ENCODE measurements around the gene DISC1. TPM values are rescaled to one million over a fixed set of nuclear protein-coding genes. Genes with fewer than 3 reads are reported as not detected.

The DISC1 gene
- total RNA-seq, 1 donor from 2014 or later, result 5.2 TPM

DNA sequence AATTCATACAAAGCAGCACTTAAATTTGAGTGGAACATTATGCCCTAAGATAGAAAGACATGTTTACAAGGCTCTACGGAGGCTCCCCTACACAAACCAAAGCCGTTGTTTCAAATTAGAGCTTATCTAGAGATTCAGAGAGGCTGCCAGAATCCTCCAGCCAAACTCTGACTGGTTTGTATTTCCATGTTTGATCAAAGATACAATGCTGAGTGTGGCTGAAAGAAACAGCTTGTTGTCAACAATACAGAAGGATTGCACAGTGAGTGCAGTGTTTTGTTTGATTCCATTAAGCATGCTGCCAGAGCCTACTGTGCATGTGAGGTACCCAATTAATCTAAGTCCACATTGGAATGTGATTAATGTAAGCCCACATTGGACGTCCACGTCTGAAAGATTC is 402.7 kb downstream of the DISC1 start:
- Mint-ChIP-seq H3K4me1 (ENCODE audit: low read depth) (peaks cover 8% of the 10 kb centered on the region), H3K27me3 (peaks cover 17% of the 10 kb centered on the region), H3K9me3 (ENCODE audit: low read depth) (no peaks in the 10 kb centered on the region), H3K4me3 (ENCODE audit: low read depth) (no peak overlapping the region), H3K36me3 (ENCODE audit: insufficient read depth) (peaks cover 1% of the 10 kb centered on the region), H3K27ac (no peak overlapping the region)
- DNase-seq (ENCODE audit: low spot score, unreplicated experiment), result no peak
- no peak for TF ChIP-seq CTCF (IDR thresholded peaks at IDR 0.05; ENCODE audit: unreplicated experiment)

DNA sequence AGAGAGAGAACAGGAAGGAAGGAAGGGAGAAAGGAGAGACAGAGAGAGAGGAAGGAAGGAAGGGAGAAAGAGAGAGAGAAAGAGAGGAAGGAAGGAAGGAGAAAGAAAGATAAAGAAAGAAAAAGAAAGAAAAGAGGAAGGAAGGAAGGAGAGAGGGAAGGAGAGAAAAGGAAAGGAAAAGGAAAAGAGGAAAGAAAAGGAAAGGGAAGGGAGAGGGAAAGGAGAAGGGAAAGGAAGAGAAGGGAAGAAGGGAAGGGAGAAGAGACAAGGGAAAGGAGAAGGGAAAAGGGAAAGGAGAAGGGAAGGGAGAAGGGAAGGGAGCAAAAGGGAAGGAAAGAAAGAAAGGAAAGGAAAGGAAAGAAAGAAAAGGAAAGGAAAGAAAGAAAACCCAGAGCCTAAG is 404.6 kb downstream of the DISC1 start:
- DNase-seq (ENCODE audit: low spot score, unreplicated experiment), result no peak
- no peak overlapping the region for H3K4me3 Mint-ChIP-seq (ENCODE audit: low read depth)
- peaks cover 1% of the 10 kb centered on the region for H3K36me3 Mint-ChIP-seq (ENCODE audit: insufficient read depth)
- no peak overlapping the region for H3K27ac Mint-ChIP-seq
- no peak for TF ChIP-seq CTCF (IDR thresholded peaks at IDR 0.05; ENCODE audit: unreplicated experiment)
- peaks cover 22% of the 10 kb centered on the region for H3K27me3 Mint-ChIP-seq
- H3K4me1 Mint-ChIP-seq (ENCODE audit: low read depth), result peaks cover 9% of the 10 kb centered on the region
- no peaks in the 10 kb centered on the region for H3K9me3 Mint-ChIP-seq (ENCODE audit: low read depth)

DNA sequence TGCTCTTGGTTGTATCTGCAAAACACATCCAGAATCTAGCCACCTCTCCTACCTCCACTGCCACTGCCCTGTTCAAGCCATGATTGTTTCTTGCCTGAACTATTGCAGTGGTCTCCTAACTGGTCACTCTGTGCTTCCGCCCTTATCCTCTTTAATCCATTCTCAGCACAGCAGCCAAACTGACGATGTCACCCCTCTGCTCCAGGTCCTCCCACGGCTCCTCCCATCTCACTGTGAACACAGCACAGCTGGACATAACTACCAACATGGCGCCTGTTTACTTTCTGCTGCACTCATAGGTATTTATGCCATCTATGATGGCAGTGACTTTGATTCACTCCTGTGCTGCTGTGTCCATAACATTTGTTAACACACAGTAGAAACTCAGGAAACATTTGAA is 406.7 kb downstream of the DISC1 start:
- no peak for DNase-seq (ENCODE audit: low spot score, unreplicated experiment)
- Mint-ChIP-seq H3K9me3 (ENCODE audit: low read depth) (no peaks in the 10 kb centered on the region), H3K4me1 (ENCODE audit: low read depth) (peaks cover 9% of the 10 kb centered on the region), H3K27ac (no peak overlapping the region), H3K36me3 (ENCODE audit: insufficient read depth) (no peaks in the 10 kb centered on the region), H3K4me3 (ENCODE audit: low read depth) (no peak overlapping the region), H3K27me3 (peaks cover 19% of the 10 kb centered on the region)
- TF ChIP-seq CTCF (IDR thresholded peaks at IDR 0.05; ENCODE audit: unreplicated experiment), result no peak

GRCh38 chr1:232034556-232034955 is 408.0 kb downstream of the DISC1 start:
- Mint-ChIP-seq H3K4me1 (ENCODE audit: low read depth) (peaks cover 4% of the 10 kb centered on the region), H3K36me3 (ENCODE audit: insufficient read depth) (no peaks in the 10 kb centered on the region), H3K4me3 (ENCODE audit: low read depth) (no peak overlapping the region), H3K9me3 (ENCODE audit: low read depth) (no peaks in the 10 kb centered on the region), H3K27ac (no peak overlapping the region), H3K27me3 (peaks cover 22% of the 10 kb centered on the region)
- no peak for TF ChIP-seq CTCF (IDR thresholded peaks at IDR 0.05; ENCODE audit: unreplicated experiment)
- no peak for DNase-seq (ENCODE audit: low spot score, unreplicated experiment)

DNA sequence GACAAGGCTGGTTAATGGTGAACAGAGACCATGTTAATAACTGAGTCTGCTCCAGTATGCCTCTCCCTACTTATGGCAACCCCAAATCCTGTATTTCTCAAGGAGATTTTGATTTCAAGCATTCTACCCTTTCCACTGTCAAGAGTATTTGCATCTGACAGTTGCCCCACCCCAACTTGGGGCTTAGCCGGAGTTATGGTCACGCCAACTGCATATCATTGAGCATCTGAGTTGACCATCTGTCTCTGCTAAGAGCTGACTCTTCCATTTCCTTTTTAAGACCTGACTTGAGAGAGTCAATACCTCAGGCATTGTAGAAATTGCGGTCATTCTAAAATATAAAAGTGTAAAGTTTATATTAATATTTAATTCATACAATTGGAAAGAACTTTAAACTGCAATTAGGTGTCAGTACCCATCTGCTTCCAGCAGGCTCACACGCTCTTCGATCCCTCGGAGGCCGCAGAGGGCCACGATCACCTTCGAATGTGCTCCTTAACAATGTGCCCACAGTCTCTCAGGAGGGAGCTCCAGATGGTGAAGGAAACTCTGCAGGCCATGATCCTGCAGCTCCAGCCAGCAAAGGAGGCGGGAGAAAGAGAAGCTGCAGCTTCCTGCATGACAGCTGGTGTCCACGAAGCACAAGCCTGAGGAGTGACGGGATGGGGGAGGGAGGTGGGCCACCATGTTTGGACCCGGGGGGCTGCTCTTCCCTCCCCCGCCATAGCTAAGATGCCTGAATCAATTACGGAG is 409.8 kb downstream of the DISC1 start:
- Mint-ChIP-seq H3K4me3 (ENCODE audit: low read depth) (no peak overlapping the region), H3K36me3 (ENCODE audit: insufficient read depth) (no peaks in the 10 kb centered on the region), H3K4me1 (ENCODE audit: low read depth) (peaks cover 4% of the 10 kb centered on the region), H3K9me3 (ENCODE audit: low read depth) (no peaks in the 10 kb centered on the region), H3K27me3 (peaks cover 19% of the 10 kb centered on the region), H3K27ac (no peak overlapping the region)
- no peak for DNase-seq (ENCODE audit: low spot score, unreplicated experiment)
- no peak for TF ChIP-seq CTCF (IDR thresholded peaks at IDR 0.05; ENCODE audit: unreplicated experiment)

Data from progenitor cell of endocrine pancreas (in vitro differentiated cells).